ENCODE data around the gene AFF3. TPM values are rescaled to one million over a fixed set of nuclear protein-coding genes. Genes with fewer than 3 reads are reported as not detected.

The AFF3 gene
- total and polyA plus RNA-seq, 2 of the 8 experiments (the other 6 are each of a cell fraction or from before 2014, with no cell fraction given), result 0.27 to 3.0 TPM

- no peak overlapping the region for H3K23ac ChIP-seq (ENCODE audit: insufficient read length)
- no peaks in the 10 kb centered on the region for H3K79me1 ChIP-seq (ENCODE audit: low read depth, low read length)
- H3K36me3 ChIP-seq (ENCODE audit: control insufficient read depth in 2 of 4, insufficient read depth in 4 of 4, low read length in 3 of 4), result no peaks in the 10 kb centered on the region
- FAIRE-seq, result no peak
- no peak overlapping the region for H3K4me3 ChIP-seq (ENCODE audit: extremely low read depth in 1 of 4, insufficient read depth in 2 of 4, low read depth in 3 of 4, low read length in 4 of 4)
- DNase-seq (ENCODE audit: low read depth in 1 of 2, low spot score in 2 of 2), result no peak
- no peak overlapping the region for H2BK20ac ChIP-seq (ENCODE audit: low read length)
- H3K79me2 ChIP-seq (ENCODE audit: control insufficient read depth in 1 of 2, insufficient read depth in 2 of 2, low read length in 2 of 2), result no peaks in the 10 kb centered on the region
- WGBS, 2 experiments (ENCODE audit: extremely low coverage in 1 of 2, insufficient coverage in 1 of 2, insufficient read length in 1 of 2, insufficient replicate concordance in 2 of 2, low coverage in 1 of 2, low lambda C conversion rate in 2 of 2, missing lambda C conversion rate in 1 of 2), result 69% methylated on average over 5 of the region's 5 CpGs; no CpG with 5 or more reads in 1 of the 2 experiments
- H4K8ac ChIP-seq (ENCODE audit: extremely low read depth, insufficient read depth, low read length), result no peak overlapping the region
- no peak overlapping the region for H2AK5ac ChIP-seq (ENCODE audit: low read depth, low read length)
- no peaks in the 10 kb centered on the region for H4K20me1 ChIP-seq (replicated peaks in 1 of 2; ENCODE audit: control insufficient read depth in 1 of 2, insufficient read depth in 2 of 2, low read length in 2 of 2)
- no peak overlapping the region for H2BK15ac ChIP-seq (ENCODE audit: low read length)
- no peak overlapping the region for H2AFZ ChIP-seq (ENCODE audit: low read length)
- H3K9me3 ChIP-seq (ENCODE audit: insufficient read depth in 2 of 2, low read depth in 1 of 2, low read length in 1 of 2), result no peaks in the 10 kb centered on the region
- H3K18ac ChIP-seq (ENCODE audit: extremely low read depth, low read length), result no peak overlapping the region
- H2BK12ac ChIP-seq (ENCODE audit: low read depth, low read length), result no peak overlapping the region
- H4K5ac ChIP-seq (ENCODE audit: insufficient read length, low read depth, low read length), result no peak overlapping the region
- H3K27me3 ChIP-seq (replicated peaks in 1 of 4; ENCODE audit: control insufficient read depth in 3 of 4, extremely low read depth in 1 of 4, insufficient read depth in 3 of 4, low read length in 3 of 4), result no peaks in the 10 kb centered on the region; a peak in 1 of 7 replicates
- no peak overlapping the region for H3K14ac ChIP-seq (ENCODE audit: insufficient read length)
- ChIA-PET CTCF (ENCODE audit: partially characterized antibody) (interaction anchor here (0.5 kb wide), 1 partner anchor 43 kb away, joined by 5 read pairs; no protein-coding TSS in a partner anchor), POLR2A (ENCODE audit: partially characterized antibody) (no interaction called here)
- H2BK120ac ChIP-seq (replicated peaks; ENCODE audit: low read depth, low read length), result no peak overlapping the region
- H3K4me2 ChIP-seq (ENCODE audit: insufficient read depth in 1 of 2, low read depth in 2 of 2, low read length in 2 of 2), result no peak overlapping the region
- no peak overlapping the region for H3K56ac ChIP-seq (replicated peaks; ENCODE audit: insufficient read length, low read depth, low read length)
- H2BK5ac ChIP-seq (ENCODE audit: low read depth, low read length), result no peak overlapping the region
- no peak overlapping the region for H3K9ac ChIP-seq (replicated peaks in 1 of 4; ENCODE audit: extremely low read depth in 1 of 4, low read depth in 3 of 4, low read length in 3 of 4)
- H3K4me1 ChIP-seq (replicated peaks in 1 of 4; ENCODE audit: control insufficient read depth in 3 of 4, insufficient read depth in 4 of 4, low read length in 3 of 4), result no peaks in the 10 kb centered on the region
- no peak overlapping the region for H3K4ac ChIP-seq (replicated peaks; ENCODE audit: insufficient read length, low read depth, low read length)
- H4K91ac ChIP-seq (replicated peaks; ENCODE audit: insufficient read length, low read length), result no peak overlapping the region
- H3K23me2 ChIP-seq (ENCODE audit: low read depth, low read length), result no peaks in the 10 kb centered on the region
- no peak overlapping the region for H3K27ac ChIP-seq (ENCODE audit: low read depth, low read length)
- no peak for TF ChIP-seq JUND (IDR thresholded peaks at IDR 0.05; ENCODE audit: low read length)
- no peak for TF ChIP-seq EP300 (IDR thresholded peaks at IDR 0.05; ENCODE audit: borderline replicate concordance in 1 of 2, low read depth in 2 of 2, low read length in 2 of 2)
- no peak for TF ChIP-seq TBP (IDR thresholded peaks at IDR 0.05; ENCODE audit: low read depth, low read length)
- TF ChIP-seq CREB1 (IDR thresholded peaks at IDR 0.05), result no peak
- TF ChIP-seq RXRA (IDR thresholded peaks at IDR 0.05; ENCODE audit: insufficient read depth, low read depth, low read length), result no peak
- TF ChIP-seq TCF12 (IDR thresholded peaks at IDR 0.05; ENCODE audit: low read depth, low read length), result no peak
- no peak for TF ChIP-seq SP4 (IDR thresholded peaks at IDR 0.05; ENCODE audit: low read length)
- TF ChIP-seq ATF2 (IDR thresholded peaks at IDR 0.05; ENCODE audit: low read length), result no peak
- no peak for TF ChIP-seq CHD1 (IDR thresholded peaks at IDR 0.05; ENCODE audit: low read depth, low read length)
- no peak for TF ChIP-seq FOSL1 (IDR thresholded peaks at IDR 0.05; ENCODE audit: insufficient read depth, low read depth, low read length)
- TF ChIP-seq ATF3 (IDR thresholded peaks at IDR 0.05; ENCODE audit: insufficient read depth, low read depth, low read length), result no peak
- TF ChIP-seq POU5F1 (IDR thresholded peaks at IDR 0.05; ENCODE audit: low read depth, low read length), result no peak
- no peak for TF ChIP-seq EGR1 (IDR thresholded peaks at IDR 0.05; ENCODE audit: borderline replicate concordance, low read depth, low read length)
- no peak for TF ChIP-seq CEBPB (IDR thresholded peaks at IDR 0.05; ENCODE audit: low read depth, low read length)
Observed at GRCh38 chr2:99617811-99618210, 524.6 kb downstream of the AFF3 start.
